Ascending aorta (tissue), 2 donors: ENCODE results near the gene GDF9. TPM values are rescaled to one million over a fixed set of nuclear protein-coding genes. Genes with fewer than 3 reads are reported as not detected.

ENCODE experiments used
- DNase-seq, 2 donors: peaks; one replicate each; pipeline ENCODE4 v3.0.0-alpha.2; 2019; ENCODE audit warnings: low spot score in 2 of 2
- H3K27ac ChIP-seq, 2 donors: fragments of 200-600 bp; sonication (generic); one replicate each; pipeline ENCODE4 v1.5.1; 2016 to 2017; ENCODE audit warnings: mild to moderate bottlenecking in 1 of 2
- H3K27me3 ChIP-seq: fragments of 200-600 bp; sonication (generic); one replicate; pipeline ENCODE4 v1.5.1; 2017
- H3K36me3 ChIP-seq, 2 donors: fragments of 200-600 bp; sonication (generic); one replicate each; pipeline ENCODE4 v1.5.1; 2016
- H3K4me1 ChIP-seq, 2 donors: fragments of 200-600 bp; sonication (generic); one replicate each; pipeline ENCODE4 v1.5.1; 2016 to 2017; ENCODE audit warnings: mild to moderate bottlenecking in 1 of 2
- H3K4me3 ChIP-seq, 2 donors: fragments of 200-600 bp; sonication (generic); one replicate each; pipeline ENCODE4 v1.5.1; 2016 to 2017; ENCODE audit warnings: mild to moderate bottlenecking in 1 of 2
- H3K9me3 ChIP-seq, 2 donors: fragments of 200-600 bp; sonication (generic); one replicate each; pipeline ENCODE4 v1.5.1; 2016
- CTCF ChIP-seq, 3 experiments: fragments of 200-600 bp in 2 of 3; fragments of 450-650 bp in 1 of 3; sonication (generic) in 2 of 3; IDR thresholded peaks; one replicate each; pipeline ENCODE4 v1.5.1; 2016 to 2019; ENCODE audit warnings: antibody characterized with exemption in 3 of 3, mild to moderate bottlenecking in 1 of 3, moderate library complexity in 1 of 3
- intact Hi-C: fragments of 100-400 bp; cut with DNase I; formaldehyde crosslinking; loops from one replicate; pipeline ENCODE4 v1.15.1; 2023
- total RNA-seq: library from RNA; depleted of rRNA; stranded (reverse); fragments of >200 nt; gene quantifications from one replicate; pipeline ENCODE4 v1.1.0, GENCODE V29; 2016

Gene GDF9
- total RNA-seq, 1 donor from 2014 or later: not detected

- Histone ChIP-seq H3K9me3 (no peaks in the 10 kb centered on the region), H3K27ac (no peak overlapping the region), H3K36me3 (no peaks in the 10 kb centered on the region), H3K27me3 (no peaks in the 10 kb centered on the region), H3K4me3 (no peak overlapping the region), H3K4me1 (no peaks in the 10 kb centered on the region)
- DNase-seq: no peak
- intact Hi-C loops: no loop called here
- TF ChIP-seq CTCF (IDR thresholded peaks at IDR 0.05): no peak
These were observed 12.5 kb downstream of the GDF9 start for GRCh38 chr5:132853790-132854189.

- no peak for TF ChIP-seq CTCF (IDR thresholded peaks at IDR 0.05)
- Histone ChIP-seq H3K27me3 (no peaks in the 10 kb centered on the region), H3K4me1 (no peaks in the 10 kb centered on the region), H3K4me3 (no peak overlapping the region), H3K27ac (no peak overlapping the region), H3K36me3 (no peaks in the 10 kb centered on the region), H3K9me3 (no peaks in the 10 kb centered on the region)
- no peak for DNase-seq
- intact Hi-C loops: no loop called here
These were observed 12.9 kb downstream of the GDF9 start for GRCh38 chr5:132853323-132853722.

- no peak for TF ChIP-seq CTCF (IDR thresholded peaks at IDR 0.05)
- no peaks in the 10 kb centered on the region for H3K27me3 ChIP-seq
- no peaks in the 10 kb centered on the region for H3K36me3 ChIP-seq
- H3K27ac ChIP-seq: no peak overlapping the region
- no peak overlapping the region for H3K4me3 ChIP-seq
- no peaks in the 10 kb centered on the region for H3K9me3 ChIP-seq
- intact Hi-C loops: no loop called here
- no peaks in the 10 kb centered on the region for H3K4me1 ChIP-seq
- DNase-seq: no peak
These were observed 16.2 kb downstream of the GDF9 start for GRCh38 chr5:132850066-132850465.

- H3K4me3 ChIP-seq: no peak overlapping the region
- no peaks in the 10 kb centered on the region for H3K9me3 ChIP-seq
- no peaks in the 10 kb centered on the region for H3K4me1 ChIP-seq
- no peak overlapping the region for H3K27ac ChIP-seq
- no peak for TF ChIP-seq CTCF (IDR thresholded peaks at IDR 0.05)
- H3K36me3 ChIP-seq: no peaks in the 10 kb centered on the region
- no peaks in the 10 kb centered on the region for H3K27me3 ChIP-seq
- DNase-seq: no peak
- intact Hi-C loops: no loop called here
These were observed 16.9 kb downstream of the GDF9 start for GRCh38 chr5:132849347-132849746.

GRCh38 chr5:132848270-132848669 lies 18.0 kb downstream of the GDF9 start:
- intact Hi-C loops: no loop called here
- H3K27ac ChIP-seq: no peak overlapping the region
- H3K36me3 ChIP-seq: no peaks in the 10 kb centered on the region
- H3K4me1 ChIP-seq: no peaks in the 10 kb centered on the region
- H3K4me3 ChIP-seq: no peak overlapping the region
- no peak for DNase-seq
- H3K27me3 ChIP-seq: no peaks in the 10 kb centered on the region
- TF ChIP-seq CTCF (IDR thresholded peaks at IDR 0.05): no peak
- H3K9me3 ChIP-seq: no peaks in the 10 kb centered on the region

GRCh38 chr5:132841305-132841704 lies 25.0 kb downstream of the GDF9 start:
- no peak overlapping the region for H3K27ac ChIP-seq
- H3K4me3 ChIP-seq: no peak overlapping the region
- no peak for DNase-seq
- H3K27me3 ChIP-seq: no peaks in the 10 kb centered on the region
- H3K4me1 ChIP-seq: no peaks in the 10 kb centered on the region
- H3K9me3 ChIP-seq: no peaks in the 10 kb centered on the region
- no peaks in the 10 kb centered on the region for H3K36me3 ChIP-seq
- TF ChIP-seq CTCF (IDR thresholded peaks at IDR 0.05): no peak
- intact Hi-C loops: no loop called here
